SK-N-SH treated with all-trans-retinoic acid at 6 μM for 48 hours (cell line): ENCODE results near the gene TMEM250.

Experiments used
- ATAC-seq: fragments of 200-7000 bp; cut with Tn5 transposase; 3 replicates; pipeline ENCODE4 v1.9.1; 2020; ENCODE audit warnings: mild to moderate bottlenecking, moderate library complexity
- ARNTL ChIP-seq: fragments of 450-650 bp; formaldehyde crosslinking; IDR thresholded peaks from 2 replicates; pipeline ENCODE4 v1.5.0; 2020; ENCODE audit warnings: low read depth, mild to moderate bottlenecking, moderate library complexity, borderline replicate concordance
- CREB5 ChIP-seq: fragments of 250-450 bp; sonication (Bioruptor Pico); IDR thresholded peaks from 2 replicates; pipeline ENCODE4 v1.5.1; 2020; ENCODE audit warnings: low read depth, mild to moderate bottlenecking, moderate library complexity
- CSDC2 ChIP-seq: fragments of 250-450 bp; sonication (Bioruptor Pico); IDR thresholded peaks from 2 replicates; pipeline ENCODE4 v1.5.0; 2020; ENCODE audit warnings: mild to moderate bottlenecking, moderate library complexity
- CSRNP3 ChIP-seq: fragments of 250-450 bp; sonication (Bioruptor Pico); IDR thresholded peaks from 2 replicates; pipeline ENCODE4 v1.5.1; 2021; ENCODE audit warnings: mild to moderate bottlenecking, moderate library complexity
- ESRRG ChIP-seq: fragments of 250-450 bp; sonication (Bioruptor Pico); IDR thresholded peaks from 2 replicates; pipeline ENCODE4 v1.6.1; 2021; ENCODE audit warnings: mild to moderate bottlenecking
- GLIS3 ChIP-seq: fragments of 250-450 bp; sonication (Bioruptor Pico); IDR thresholded peaks from 2 replicates; pipeline ENCODE4 v1.5.0; 2020; ENCODE audit warnings: mild to moderate bottlenecking, moderate library complexity
- ISL1 ChIP-seq: fragments of 250-450 bp; sonication (Bioruptor Pico); IDR thresholded peaks from 2 replicates; pipeline ENCODE4 v2.1.2; 2022; ENCODE audit warnings: mild to moderate bottlenecking, moderate library complexity
- OSR1 ChIP-seq: fragments of 250-450 bp; sonication (Bioruptor Pico); IDR thresholded peaks from 2 replicates; pipeline ENCODE4 v1.8.0; 2022; ENCODE audit warnings: moderate library complexity, mild to moderate bottlenecking, inconsistent platforms
- PATZ1 ChIP-seq: fragments of 250-450 bp; sonication (Bioruptor Pico); IDR thresholded peaks from 2 replicates; pipeline ENCODE4 v1.8.0; 2020; ENCODE audit warnings: mild to moderate bottlenecking, moderate library complexity, borderline replicate concordance
- POU6F1 ChIP-seq: fragments of 250-450 bp; sonication (Bioruptor Pico); IDR thresholded peaks from 2 replicates; pipeline ENCODE4 v1.8.0; 2021; ENCODE audit warnings: low read depth, mild to moderate bottlenecking, moderate library complexity, borderline replicate concordance
- PPARA ChIP-seq: fragments of 250-450 bp; sonication (Bioruptor Pico); IDR thresholded peaks from 2 replicates; pipeline ENCODE4 v1.5.0; 2020; ENCODE audit warnings: mild to moderate bottlenecking, borderline replicate concordance
- RARB ChIP-seq: fragments of 250-450 bp; sonication (Bioruptor Pico); IDR thresholded peaks from 2 replicates; pipeline ENCODE4 v1.8.0; 2021; ENCODE audit warnings: mild to moderate bottlenecking, moderate library complexity
- SNAI2 ChIP-seq: fragments of 250-450 bp; sonication (Bioruptor Pico); IDR thresholded peaks from 2 replicates; pipeline ENCODE4 v1.5.0; 2020; ENCODE audit warnings: mild to moderate bottlenecking, moderate library complexity
- TCF4 ChIP-seq: fragments of 250-450 bp; sonication (Bioruptor Pico); IDR thresholded peaks from 2 replicates; pipeline ENCODE4 v1.8.0; 2021; ENCODE audit warnings: mild to moderate bottlenecking, moderate library complexity, borderline replicate concordance
- ZC3H10 ChIP-seq: fragments of 250-450 bp; sonication (Bioruptor Pico); IDR thresholded peaks from 2 replicates; pipeline ENCODE4 v1.5.1; 2021; ENCODE audit warnings: mild to moderate bottlenecking, moderate library complexity
- ZFP3 ChIP-seq: fragments of 250-450 bp; sonication (Bioruptor Pico); IDR thresholded peaks from 2 replicates; pipeline ENCODE4 v1.5.0; 2020; ENCODE audit warnings: mild to moderate bottlenecking, moderate library complexity
- ZFP30 ChIP-seq: fragments of 450-650 bp; formaldehyde crosslinking; IDR thresholded peaks from 2 replicates; pipeline ENCODE4 v1.5.0; 2022; ENCODE audit warnings: mild to moderate bottlenecking, moderate library complexity
- ZNF565 ChIP-seq: fragments of 450-650 bp; formaldehyde crosslinking; conservative IDR thresholded peaks from 2 replicates; pipeline ENCODE4 v1.5.0; 2020; ENCODE audit warnings: low read depth, mild to moderate bottlenecking, moderate library complexity
- ZNF70 ChIP-seq: fragments of 450-650 bp; formaldehyde crosslinking; IDR thresholded peaks from 2 replicates; pipeline ENCODE4 v1.5.0; 2020; ENCODE audit warnings: mild to moderate bottlenecking, moderate library complexity
- ZNF8 ChIP-seq: fragments of 450-650 bp; formaldehyde crosslinking; IDR thresholded peaks from 2 replicates; pipeline ENCODE4 v1.5.0; 2020; ENCODE audit warnings: mild to moderate bottlenecking, moderate library complexity
- TF ChIP-seq, protein P1 (sequence below): fragments of 250-450 bp; sonication (Bioruptor Pico); IDR thresholded peaks from 2 replicates; pipeline ENCODE4 v1.5.0; 2020; ENCODE audit warnings: mild to moderate bottlenecking, moderate library complexity

Gene TMEM250

DNA sequence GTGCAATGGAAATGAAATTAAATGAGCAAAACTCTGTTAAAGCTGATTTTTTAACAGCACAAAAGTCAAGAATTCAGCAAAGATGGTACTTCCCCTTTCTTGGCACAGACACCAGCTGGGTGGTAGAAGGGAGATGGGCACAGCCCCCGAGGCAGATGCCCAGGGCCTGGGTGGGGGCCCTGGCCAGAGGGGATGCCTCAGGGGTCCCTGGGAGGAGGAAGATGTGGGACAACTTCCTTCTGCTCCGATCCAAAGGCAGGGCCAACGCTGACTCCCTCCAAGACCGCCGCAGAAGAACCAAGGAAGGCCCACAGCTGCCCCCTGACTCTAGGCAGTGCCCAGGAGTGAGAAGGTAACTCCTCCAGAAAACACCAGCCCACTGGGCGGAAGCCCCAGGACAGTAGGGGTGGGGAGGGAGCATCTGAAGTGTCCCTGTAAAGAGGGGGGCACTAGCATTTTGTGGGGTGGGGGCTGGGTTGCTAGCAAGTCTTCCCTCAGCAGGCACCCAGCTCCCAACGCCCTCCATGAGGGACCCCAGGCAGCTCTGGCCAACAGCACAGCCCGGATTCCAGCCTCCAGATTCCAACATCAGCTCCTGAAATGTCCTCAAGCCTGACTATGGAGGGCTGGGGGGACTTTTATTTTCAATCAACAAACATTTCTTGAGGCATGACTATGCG lies 28.5 kb downstream of the TMEM250 start:
- ATAC-seq, result no peak
- no peak for TF ChIP-seq PATZ1 (CRISPR knock-in tag)
- no peak for TF ChIP-seq RARB (CRISPR knock-in tag)
- TF ChIP-seq ZNF8 (CRISPR knock-in tag), result no peak
- no peak for TF ChIP-seq ZC3H10 (CRISPR knock-in tag)
- no peak for TF ChIP-seq ARNTL
- TF ChIP-seq POU6F1 (CRISPR knock-in tag), result no peak
- no peak for TF ChIP-seq TCF4
- TF ChIP-seq CREB5 (CRISPR knock-in tag), result no peak
- TF ChIP-seq ZNF70 (CRISPR knock-in tag), result no peak

DNA sequence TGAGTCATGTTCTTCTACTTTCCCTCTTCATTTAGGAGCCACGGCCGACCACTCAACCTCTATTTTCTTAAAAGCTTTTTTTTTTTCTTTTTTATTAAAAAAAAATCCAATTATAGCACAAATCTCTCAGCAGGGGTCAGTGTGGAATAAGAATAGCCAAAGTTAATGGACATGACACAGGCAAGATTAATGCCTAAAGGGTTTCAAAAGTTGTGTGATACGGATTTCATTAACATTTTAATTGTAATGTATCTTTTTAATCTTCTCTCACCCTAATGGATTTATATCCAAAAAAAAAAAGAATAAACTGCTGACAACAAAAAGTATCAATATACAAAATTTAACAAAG lies 29.0 kb downstream of the TMEM250 start:
- TF ChIP-seq ZC3H10 (CRISPR knock-in tag) (no peak), ISL1 (CRISPR knock-in tag) (0 out of 2 replicates have a peak, but pooled peaks have one; percentile 10), ZNF70 (CRISPR knock-in tag) (no peak), OSR1 (CRISPR knock-in tag) (no peak)
- ATAC-seq, result peak; percentile 29; the same call in 2 of the 3 replicates

GRCh38 chr9:136088939-136089696 lies 29.6 kb downstream of the TMEM250 start:
- ATAC-seq, result no peak
- TF ChIP-seq RARB (CRISPR knock-in tag), result no peak
- TF ChIP-seq ZNF8 (CRISPR knock-in tag), result no peak
- TF ChIP-seq PPARA (CRISPR knock-in tag), result no peak
- TF ChIP-seq OSR1 (CRISPR knock-in tag), result no peak
- TF ChIP-seq ESRRG (CRISPR knock-in tag), result no peak
- TF ChIP-seq ZNF70 (CRISPR knock-in tag), result no peak
- no peak for TF ChIP-seq CSRNP3
- TF ChIP-seq, protein P1, sequence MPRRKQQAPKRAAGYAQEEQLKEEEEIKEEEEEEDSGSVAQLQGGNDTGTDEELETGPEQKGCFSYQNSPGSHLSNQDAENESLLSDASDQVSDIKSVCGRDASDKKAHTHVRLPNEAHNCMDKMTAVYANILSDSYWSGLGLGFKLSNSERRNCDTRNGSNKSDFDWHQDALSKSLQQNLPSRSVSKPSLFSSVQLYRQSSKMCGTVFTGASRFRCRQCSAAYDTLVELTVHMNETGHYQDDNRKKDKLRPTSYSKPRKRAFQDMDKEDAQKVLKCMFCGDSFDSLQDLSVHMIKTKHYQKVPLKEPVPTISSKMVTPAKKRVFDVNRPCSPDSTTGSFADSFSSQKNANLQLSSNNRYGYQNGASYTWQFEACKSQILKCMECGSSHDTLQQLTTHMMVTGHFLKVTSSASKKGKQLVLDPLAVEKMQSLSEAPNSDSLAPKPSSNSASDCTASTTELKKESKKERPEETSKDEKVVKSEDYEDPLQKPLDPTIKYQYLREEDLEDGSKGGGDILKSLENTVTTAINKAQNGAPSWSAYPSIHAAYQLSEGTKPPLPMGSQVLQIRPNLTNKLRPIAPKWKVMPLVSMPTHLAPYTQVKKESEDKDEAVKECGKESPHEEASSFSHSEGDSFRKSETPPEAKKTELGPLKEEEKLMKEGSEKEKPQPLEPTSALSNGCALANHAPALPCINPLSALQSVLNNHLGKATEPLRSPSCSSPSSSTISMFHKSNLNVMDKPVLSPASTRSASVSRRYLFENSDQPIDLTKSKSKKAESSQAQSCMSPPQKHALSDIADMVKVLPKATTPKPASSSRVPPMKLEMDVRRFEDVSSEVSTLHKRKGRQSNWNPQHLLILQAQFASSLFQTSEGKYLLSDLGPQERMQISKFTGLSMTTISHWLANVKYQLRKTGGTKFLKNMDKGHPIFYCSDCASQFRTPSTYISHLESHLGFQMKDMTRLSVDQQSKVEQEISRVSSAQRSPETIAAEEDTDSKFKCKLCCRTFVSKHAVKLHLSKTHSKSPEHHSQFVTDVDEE (CRISPR knock-in tag), result no peak
- TF ChIP-seq ZFP3, result no peak
- no peak for TF ChIP-seq ISL1 (CRISPR knock-in tag)
- TF ChIP-seq TCF4, result no peak
- no peak for TF ChIP-seq ZFP30 (CRISPR knock-in tag)
- no peak for TF ChIP-seq ARNTL

- ATAC-seq, result no peak
- TF ChIP-seq ISL1 (CRISPR knock-in tag) (no peak), CSDC2 (no peak), CSRNP3 (no peak), ZNF8 (CRISPR knock-in tag) (no peak), ZNF70 (CRISPR knock-in tag) (no peak), TCF4 (no peak), SNAI2 (CRISPR knock-in tag) (no peak), ARNTL (no peak), POU6F1 (CRISPR knock-in tag) (no peak), ESRRG (CRISPR knock-in tag) (no peak), GLIS3 (no peak), RARB (CRISPR knock-in tag) (no peak), ZNF565 (CRISPR knock-in tag) (no peak)
Observed at GRCh38 chr9:136088481-136088938, 30.2 kb downstream of the TMEM250 start.
